Activated CD4-positive, alpha-beta T cell treated with anti-CD3 and anti-CD28 coated beads for 24 hours (primary cell): Measurements from ENCODE around the gene FAM163A.
"Not testable (repeated sequence)": the region's sequence is repeated elsewhere in the genome, so short reads cannot be mapped to it uniquely, and the experiment has no call there.

Experiments
- DNase-seq, 2 donors: peaks; one replicate each; pipeline ENCODE4 v3.0.0-alpha.2; 2020; ENCODE audit warnings: low read depth in 2 of 2

FAM163A gene

GRCh38 chr1:179742717-179743678 lies at the start of gene FAM163A:
Gene FAM163A (plus strand): TSS chr1:179743291. CDS start chr1:179813098, 69,807 bp downstream.
- no peak for DNase-seq

GRCh38 chr1:179694530-179694929 lies 48.6 kb upstream of the FAM163A start:
- not testable (repeated sequence) for DNase-seq

GRCh38 chr1:179702946-179703539 lies 40.0 kb upstream of the FAM163A start:
- DNase-seq: no peak

GRCh38 chr1:179706339-179706941 lies 36.7 kb upstream of the FAM163A start:
- DNase-seq: peak; percentile 20 to 46

GRCh38 chr1:179707406-179707805 lies 35.7 kb upstream of the FAM163A start:
- no peak for DNase-seq

- DNase-seq: no peak
Observed at GRCh38 chr1:179708434-179709195, 34.5 kb upstream of the FAM163A start.

- no peak for DNase-seq
Observed at GRCh38 chr1:179709841-179710329, 33.2 kb upstream of the FAM163A start.

GRCh38 chr1:179714159-179714558 lies 28.9 kb upstream of the FAM163A start:
- no peak for DNase-seq

GRCh38 chr1:179714623-179715022 lies 28.5 kb upstream of the FAM163A start:
- no peak for DNase-seq

GRCh38 chr1:179719272-179719671 lies 23.8 kb upstream of the FAM163A start:
- no peak for DNase-seq

GRCh38 chr1:179728271-179728670 lies 14.8 kb upstream of the FAM163A start:
- DNase-seq: no peak

- no peak for DNase-seq
Observed at GRCh38 chr1:179729881-179730280, 13.2 kb upstream of the FAM163A start.

- no peak for DNase-seq
Observed at GRCh38 chr1:179731643-179732042, 11.4 kb upstream of the FAM163A start.

GRCh38 chr1:179742291-179742690 lies 800 bp upstream of the FAM163A start:
- DNase-seq: no peak

- DNase-seq: no peak
Observed at GRCh38 chr1:179743679-179744400, 749 bp downstream of the FAM163A start.

GRCh38 chr1:179744401-179745130 lies 1.5 kb downstream of the FAM163A start:
- no peak for DNase-seq

- DNase-seq: no peak
Observed at GRCh38 chr1:179745131-179745611, 2.1 kb downstream of the FAM163A start.

GRCh38 chr1:179745743-179746142 lies 2.7 kb downstream of the FAM163A start:
- no peak for DNase-seq

GRCh38 chr1:179747611-179748010 lies 4.5 kb downstream of the FAM163A start:
- no peak for DNase-seq

- DNase-seq: no peak
Observed at GRCh38 chr1:179748772-179749171, 5.7 kb downstream of the FAM163A start.
